Testis (tissue), 2 donors: Measurements from ENCODE around the gene TRRAP.

Source experiments
- POLR2A ChIP-seq: fragments of 450-650 bp; IDR thresholded peaks from one replicate; pipeline ENCODE4 v1.6.1; 2017; ENCODE audit warnings: antibody characterized with exemption, mild to moderate bottlenecking, moderate library complexity
- TF ChIP-seq, protein P1 (sequence below), 3 experiments: fragments of 450-650 bp in 2 of 3; fragments of 200-600 bp in 1 of 3; sonication (generic) in 1 of 3; IDR thresholded peaks; one replicate each; pipeline ENCODE4 v1.5.1; 2016 to 2019; ENCODE audit warnings: antibody characterized with exemption in 3 of 3, mild to moderate bottlenecking in 2 of 3, moderate library complexity in 1 of 3

DNA sequence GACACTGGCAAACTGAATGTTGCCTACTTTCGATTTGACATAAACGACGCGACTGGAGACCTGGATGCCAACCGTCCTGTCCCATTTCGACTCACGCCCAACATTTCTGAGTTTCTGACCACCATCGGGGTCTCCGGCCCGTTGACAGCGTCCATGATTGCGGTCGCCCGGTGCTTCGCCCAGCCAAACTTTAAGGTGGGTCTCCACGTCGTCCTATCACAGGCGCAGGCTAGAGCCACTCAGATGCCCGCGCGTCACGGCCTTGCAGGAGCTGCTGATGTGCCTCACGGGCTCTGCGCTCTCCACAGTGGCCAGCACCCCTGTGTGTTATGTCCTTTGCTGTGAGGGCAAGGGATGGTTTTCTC, 133.0 kb downstream of the TRRAP start:
- TF ChIP-seq, protein P1, sequence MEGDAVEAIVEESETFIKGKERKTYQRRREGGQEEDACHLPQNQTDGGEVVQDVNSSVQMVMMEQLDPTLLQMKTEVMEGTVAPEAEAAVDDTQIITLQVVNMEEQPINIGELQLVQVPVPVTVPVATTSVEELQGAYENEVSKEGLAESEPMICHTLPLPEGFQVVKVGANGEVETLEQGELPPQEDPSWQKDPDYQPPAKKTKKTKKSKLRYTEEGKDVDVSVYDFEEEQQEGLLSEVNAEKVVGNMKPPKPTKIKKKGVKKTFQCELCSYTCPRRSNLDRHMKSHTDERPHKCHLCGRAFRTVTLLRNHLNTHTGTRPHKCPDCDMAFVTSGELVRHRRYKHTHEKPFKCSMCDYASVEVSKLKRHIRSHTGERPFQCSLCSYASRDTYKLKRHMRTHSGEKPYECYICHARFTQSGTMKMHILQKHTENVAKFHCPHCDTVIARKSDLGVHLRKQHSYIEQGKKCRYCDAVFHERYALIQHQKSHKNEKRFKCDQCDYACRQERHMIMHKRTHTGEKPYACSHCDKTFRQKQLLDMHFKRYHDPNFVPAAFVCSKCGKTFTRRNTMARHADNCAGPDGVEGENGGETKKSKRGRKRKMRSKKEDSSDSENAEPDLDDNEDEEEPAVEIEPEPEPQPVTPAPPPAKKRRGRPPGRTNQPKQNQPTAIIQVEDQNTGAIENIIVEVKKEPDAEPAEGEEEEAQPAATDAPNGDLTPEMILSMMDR (IDR thresholded peaks at IDR 0.05), result no peak
- no peak for TF ChIP-seq POLR2A
